ENCODE measurements around the gene RASA1. TPM values are rescaled to one million over a fixed set of nuclear protein-coding genes. Genes with fewer than 3 reads are reported as not detected.
A peak's percentile ranks its signal among the peaks of the same experiment; 100 is the strongest.
"Not testable (repeated sequence)": the region's sequence is repeated elsewhere in the genome, so short reads cannot be mapped to it uniquely, and the experiment has no call there.

Gene RASA1
- 7.0 TPM for total RNA-seq

- DNase-seq (ENCODE audit: low spot score) = peak; percentile 96
- ATAC-seq = peak; percentile 90
These were observed at the start of gene RASA1 for GRCh38 chr5:87267574-87268125. TSS of gene RASA1 (plus strand) at chr5:87267883. CDS start at chr5:87268452, 569 bp downstream.

- DNase-seq (ENCODE audit: low spot score) (no peak), ATAC-seq (no peak)
These were observed 37.9 kb upstream of the RASA1 start for GRCh38 chr5:87229780-87230179.

- DNase-seq (ENCODE audit: low spot score) = no peak
- no peak for ATAC-seq
These were observed 36.5 kb upstream of the RASA1 start for GRCh38 chr5:87231037-87231808.

GRCh38 chr5:87233143-87233542, 34.5 kb upstream of the RASA1 start:
- no peak for ATAC-seq
- DNase-seq (ENCODE audit: low spot score) = no peak

- DNase-seq (ENCODE audit: low spot score) (no peak), ATAC-seq (no peak)
These were observed 26.1 kb upstream of the RASA1 start for GRCh38 chr5:87241555-87241954.

GRCh38 chr5:87242242-87242641, 25.4 kb upstream of the RASA1 start:
- DNase-seq (ENCODE audit: low spot score) (no peak), ATAC-seq (no peak)

GRCh38 chr5:87243161-87243844, 24.4 kb upstream of the RASA1 start:
- no peak for ATAC-seq
- no peak for DNase-seq (ENCODE audit: low spot score)

- ATAC-seq = no peak
- DNase-seq (ENCODE audit: low spot score) = no peak
These were observed 22.2 kb upstream of the RASA1 start for GRCh38 chr5:87245451-87245850.

- ATAC-seq = no peak
These were observed 21.6 kb upstream of the RASA1 start for GRCh38 chr5:87246061-87246460.

GRCh38 chr5:87252283-87252605, 15.4 kb upstream of the RASA1 start:
- ATAC-seq (no peak), DNase-seq (ENCODE audit: low spot score) (no peak)

More at GRCh38 chr5:87246061-87246460, 21.6 kb upstream of the RASA1 start:
- DNase-seq (ENCODE audit: low spot score) = no peak

- DNase-seq (ENCODE audit: low spot score) (no peak), ATAC-seq (no peak)
These were observed 13.6 kb upstream of the RASA1 start for GRCh38 chr5:87254035-87254434.

- ATAC-seq = no peak
- no peak for DNase-seq (ENCODE audit: low spot score)
These were observed 9.2 kb upstream of the RASA1 start for GRCh38 chr5:87258507-87258906.

- ATAC-seq = no peak
- no peak for DNase-seq (ENCODE audit: low spot score)
These were observed 7.0 kb upstream of the RASA1 start for GRCh38 chr5:87260604-87261192.

- ATAC-seq (no peak), DNase-seq (ENCODE audit: low spot score) (no peak)
These were observed 4.2 kb upstream of the RASA1 start for GRCh38 chr5:87263498-87263897.

GRCh38 chr5:87266914-87267573, 639 bp upstream of the RASA1 start:
- ATAC-seq (no peak), DNase-seq (ENCODE audit: low spot score) (no peak)

- ATAC-seq (peak; percentile 68), DNase-seq (ENCODE audit: low spot score) (peak; percentile 77)
These were observed 665 bp downstream of the RASA1 start for GRCh38 chr5:87268126-87268969.

- no peak for ATAC-seq
These were observed 1.3 kb downstream of the RASA1 start for GRCh38 chr5:87268970-87269377.

GRCh38 chr5:87270888-87271287, 3.2 kb downstream of the RASA1 start:
- not testable (repeated sequence) for DNase-seq (ENCODE audit: low spot score)

More at GRCh38 chr5:87268970-87269377, 1.3 kb downstream of the RASA1 start:
- no peak for DNase-seq (ENCODE audit: low spot score)

GRCh38 chr5:87276655-87277054, 9.0 kb downstream of the RASA1 start:
- ATAC-seq (no peak), DNase-seq (ENCODE audit: low spot score) (no peak)

More at GRCh38 chr5:87270888-87271287, 3.2 kb downstream of the RASA1 start:
- not testable (repeated sequence) for ATAC-seq

- no peak for ATAC-seq
- no peak for DNase-seq (ENCODE audit: low spot score)
These were observed 9.7 kb downstream of the RASA1 start for GRCh38 chr5:87277279-87277835.
